Tongue (tissue), 2 donors: Measurements from ENCODE around the gene SLIT3. TPM values are rescaled to one million over a fixed set of nuclear protein-coding genes. Genes with fewer than 3 reads are reported as not detected.

Experiments used
- DNase-seq: peaks from one replicate; pipeline ENCODE4 v3.0.0-alpha.2; 2015
- total RNA-seq: library from RNA; depleted of rRNA; stranded (reverse); fragments of >200 nt; gene quantifications from one replicate; pipeline ENCODE4 v1.2.3, GENCODE V29; 2014

Gene SLIT3
- total RNA-seq, 1 donor from 2014 or later, result 21.4 TPM

DNA sequence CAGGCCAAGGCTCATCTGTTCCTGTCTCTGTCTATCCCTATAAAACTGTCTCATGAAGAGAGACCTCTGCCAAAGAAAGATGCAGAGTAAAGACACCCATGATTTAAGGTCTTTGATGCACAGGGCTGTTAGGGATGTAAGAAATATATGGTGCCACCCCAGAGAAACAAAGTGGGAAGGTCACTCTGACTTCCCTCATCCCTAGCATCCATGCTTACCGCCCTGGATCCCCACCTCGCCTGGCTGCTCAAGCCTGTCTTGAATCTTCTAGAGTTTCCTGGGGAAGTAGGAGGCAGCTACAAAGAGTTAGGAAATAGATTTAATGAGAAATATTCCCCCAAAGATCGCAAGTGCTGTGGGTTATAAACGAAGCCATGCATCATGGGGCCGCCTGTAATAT lies 349.2 kb downstream of the SLIT3 start:
- no peak for DNase-seq

DNA sequence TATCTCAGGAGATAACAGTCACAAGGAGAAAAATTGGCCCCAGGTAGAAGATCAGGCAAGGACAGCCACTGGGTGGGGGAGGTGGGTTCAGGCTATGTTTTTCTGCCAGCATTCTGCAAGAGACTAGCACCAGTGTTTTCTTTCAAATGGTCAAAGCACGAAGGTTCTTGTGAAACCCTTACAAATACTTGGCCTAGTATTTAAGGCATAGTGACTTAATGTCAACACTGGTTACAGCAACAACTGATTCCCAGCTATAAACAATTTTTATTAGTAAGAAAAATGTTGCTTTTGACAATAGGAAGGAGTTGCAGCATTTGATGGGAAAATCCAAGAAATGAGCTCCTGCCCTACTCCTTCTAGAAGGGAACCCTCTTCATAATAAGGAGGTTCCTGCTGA lies 349.6 kb downstream of the SLIT3 start:
- no peak for DNase-seq

DNA sequence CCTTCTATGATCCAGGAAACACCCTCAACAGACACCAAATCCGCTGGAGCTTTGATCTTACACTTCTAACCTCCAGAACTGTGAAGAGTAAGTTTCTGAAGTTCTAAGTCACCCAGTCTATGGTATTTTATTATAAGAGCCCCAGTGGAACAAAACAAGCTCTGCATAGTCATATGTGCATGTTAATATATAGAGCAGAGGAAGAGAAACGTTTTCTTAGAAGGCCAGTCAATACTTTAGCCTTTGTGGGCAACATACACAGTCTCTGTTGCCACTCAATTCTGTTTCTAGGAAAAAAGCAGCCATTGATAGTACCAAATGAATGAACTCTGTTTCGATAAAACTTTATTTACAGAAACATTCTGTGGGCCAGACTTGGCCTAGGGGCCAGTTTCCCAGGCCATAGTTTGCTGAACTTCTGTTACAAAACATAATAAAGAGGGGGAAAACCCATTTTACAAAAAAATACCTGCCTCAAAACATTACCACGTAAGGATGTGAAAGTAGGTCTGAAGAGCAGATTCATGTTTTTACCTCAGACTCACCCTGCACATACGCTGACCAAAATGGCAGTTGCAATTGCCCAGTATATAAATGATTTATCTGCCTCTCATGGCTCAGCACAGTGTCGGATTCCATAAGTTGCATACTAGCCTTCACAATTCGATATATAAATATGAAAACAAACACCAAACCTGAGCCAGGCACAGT lies 350.5 kb downstream of the SLIT3 start:
- DNase-seq, result no peak

DNA sequence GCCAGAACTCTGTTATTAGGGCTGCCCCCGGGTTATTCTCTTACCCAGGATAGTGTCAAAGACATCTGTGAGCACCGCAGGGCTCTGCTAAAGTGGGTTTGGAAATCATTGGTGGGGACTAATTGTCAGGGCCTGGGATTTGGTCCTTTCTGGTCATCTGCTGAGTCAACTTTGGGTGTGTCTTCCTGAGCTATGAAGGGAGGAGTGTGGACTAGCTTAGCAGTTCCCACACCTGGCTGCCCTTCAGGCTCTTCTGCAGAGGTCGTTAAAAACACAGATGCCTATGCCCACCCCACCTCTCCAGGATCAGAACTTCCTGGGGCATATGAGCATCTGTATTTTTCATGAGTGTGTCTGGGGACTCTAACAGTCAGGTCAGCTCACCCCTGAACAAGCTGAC lies 352.2 kb downstream of the SLIT3 start:
- no peak for DNase-seq

DNA sequence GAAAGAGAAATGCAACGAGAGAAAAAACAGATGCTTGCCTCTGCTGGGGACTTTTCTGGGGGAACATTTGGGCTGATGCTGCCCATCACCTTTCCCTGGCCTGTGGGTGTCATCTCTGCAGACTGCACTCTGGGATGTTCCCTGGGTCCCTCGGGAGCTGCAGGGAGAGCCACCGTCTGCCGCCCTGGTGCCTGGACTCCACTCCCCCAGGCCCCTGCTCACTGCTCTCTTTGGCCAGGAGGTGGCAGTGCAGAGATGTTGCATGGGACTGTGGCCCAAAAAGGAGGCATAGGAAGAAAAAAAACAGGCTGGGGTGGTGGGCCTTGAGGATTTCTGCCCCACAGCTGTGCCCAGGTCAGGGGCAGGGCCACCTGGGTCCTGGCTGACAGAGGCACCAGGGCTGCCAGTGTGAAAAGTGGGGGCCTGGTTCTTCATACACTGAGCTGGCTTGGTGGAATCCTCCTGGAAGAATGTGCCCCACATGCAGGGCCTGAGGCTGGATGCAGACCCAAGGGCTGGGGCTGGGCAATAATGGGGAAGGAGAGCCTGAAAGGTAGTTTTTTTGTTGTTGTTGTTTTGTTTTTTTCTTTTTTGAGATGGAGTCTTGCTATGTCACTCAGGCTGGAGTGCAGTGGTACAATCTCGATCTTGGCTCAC lies 353.6 kb downstream of the SLIT3 start:
- DNase-seq, result peak; percentile 58

DNA sequence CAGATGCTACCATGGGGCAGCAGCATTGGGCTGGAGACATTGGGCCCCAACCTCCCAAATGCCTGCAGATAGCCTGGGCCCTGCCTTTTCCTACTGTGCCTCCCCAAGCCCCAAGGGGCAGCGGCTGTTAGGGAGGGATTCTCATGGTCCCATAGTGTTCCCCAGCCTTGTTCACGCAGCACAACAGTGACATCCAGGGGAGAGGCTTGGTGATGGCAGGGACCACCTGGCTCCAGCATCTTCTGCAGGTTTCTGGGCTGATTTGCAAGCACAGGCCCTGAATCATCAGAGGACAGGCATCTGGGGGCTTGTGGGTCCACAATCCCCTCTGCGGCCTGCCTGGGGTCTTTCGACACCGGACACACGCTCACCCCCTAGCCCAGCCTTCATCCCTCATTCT lies 354.6 kb downstream of the SLIT3 start:
- DNase-seq, result peak; percentile 20

DNA sequence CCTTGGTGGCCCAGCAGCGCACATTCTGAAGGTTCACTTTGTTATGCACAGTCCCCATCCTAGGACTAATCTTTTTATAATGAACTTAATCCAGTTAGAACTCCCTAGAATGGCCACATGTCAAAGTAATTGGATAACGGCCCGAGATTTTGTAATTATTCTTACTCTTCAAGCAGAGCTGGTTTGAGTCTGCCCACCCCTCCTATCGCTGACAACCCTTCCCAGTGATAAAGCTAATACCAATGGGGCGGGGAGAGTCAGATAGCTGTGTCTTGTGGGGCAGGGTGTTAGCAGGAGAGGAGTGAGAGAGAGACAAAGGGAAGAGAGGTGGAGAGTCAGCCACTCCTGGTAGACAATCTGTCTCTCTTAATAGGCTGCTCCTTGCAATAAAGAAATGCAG lies 356.9 kb downstream of the SLIT3 start:
- peak; percentile 12 for DNase-seq

DNA sequence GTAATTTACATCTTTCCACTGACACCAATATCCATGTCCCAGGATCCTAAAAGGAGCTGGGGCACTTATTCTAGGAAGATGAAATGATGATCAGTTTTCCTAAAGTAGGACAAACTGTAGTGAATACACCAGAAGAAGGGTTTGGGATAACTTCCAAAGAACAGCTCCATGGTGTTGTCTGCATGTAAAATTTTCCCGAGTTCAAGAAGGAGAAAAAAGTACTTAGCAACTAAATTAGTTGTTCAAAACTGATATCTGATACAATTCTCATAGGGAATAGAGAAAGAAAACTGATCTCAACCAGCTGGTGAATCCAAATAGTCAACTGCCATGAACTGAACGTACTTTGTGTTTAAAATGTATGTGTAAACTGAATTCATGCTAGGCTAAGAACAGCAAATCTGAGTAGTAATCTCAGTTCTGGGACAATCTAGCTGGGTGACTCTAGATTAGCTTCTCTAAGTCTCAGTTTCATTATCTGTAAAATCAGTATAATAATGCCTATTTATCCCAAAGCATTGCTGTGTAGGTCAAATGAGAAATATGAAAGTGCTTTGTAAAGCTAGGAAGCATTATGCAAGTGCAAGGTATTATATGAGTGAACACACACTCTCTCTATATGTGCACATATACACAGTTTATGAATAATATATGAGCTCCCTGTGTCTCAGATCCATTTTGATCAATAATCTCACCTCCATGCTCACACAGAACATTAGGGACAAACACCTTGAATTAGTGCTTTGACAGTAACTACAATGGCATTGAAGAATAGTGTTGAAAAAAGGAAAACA lies 357.7 kb downstream of the SLIT3 start:
- DNase-seq, result no peak

DNA sequence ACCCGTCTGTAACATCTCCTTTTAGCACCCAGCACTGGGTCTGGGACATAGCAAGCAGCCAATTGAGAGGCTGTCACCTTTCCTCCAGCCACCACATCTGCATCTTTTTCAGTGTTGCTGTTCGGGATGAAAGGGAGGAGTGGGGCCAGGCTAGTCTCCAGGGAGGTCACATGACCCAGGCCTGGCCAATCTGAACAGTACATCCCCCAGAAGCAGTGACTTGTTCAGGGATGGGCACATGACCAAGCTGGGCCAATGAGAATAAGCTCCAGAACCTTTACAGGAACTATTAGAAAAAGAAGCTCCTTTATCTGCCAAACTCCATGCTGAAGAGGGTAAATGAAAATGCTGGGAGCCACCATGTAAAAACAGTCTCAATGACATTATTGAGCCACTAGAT lies 359.0 kb downstream of the SLIT3 start:
- no peak for DNase-seq

DNA sequence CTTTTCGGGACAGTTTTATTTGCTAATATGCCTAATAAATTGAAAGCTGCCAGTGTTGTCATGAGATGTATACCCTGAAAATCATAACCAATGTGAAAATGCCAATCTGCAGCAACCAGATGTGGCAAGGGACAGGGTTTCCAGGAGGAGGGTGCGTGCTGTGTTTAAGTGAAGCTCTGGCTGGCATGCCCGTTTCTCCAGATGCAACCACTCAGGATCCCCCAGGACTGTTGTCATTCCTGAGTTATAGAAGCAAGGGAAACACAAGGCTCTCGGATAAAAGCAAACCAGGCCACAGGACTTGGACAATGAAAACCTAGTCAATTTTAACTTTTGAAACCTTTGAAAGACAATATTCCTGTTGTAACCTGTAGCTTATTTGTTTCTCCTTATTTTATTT lies 360.2 kb downstream of the SLIT3 start:
- DNase-seq, result no peak

DNA sequence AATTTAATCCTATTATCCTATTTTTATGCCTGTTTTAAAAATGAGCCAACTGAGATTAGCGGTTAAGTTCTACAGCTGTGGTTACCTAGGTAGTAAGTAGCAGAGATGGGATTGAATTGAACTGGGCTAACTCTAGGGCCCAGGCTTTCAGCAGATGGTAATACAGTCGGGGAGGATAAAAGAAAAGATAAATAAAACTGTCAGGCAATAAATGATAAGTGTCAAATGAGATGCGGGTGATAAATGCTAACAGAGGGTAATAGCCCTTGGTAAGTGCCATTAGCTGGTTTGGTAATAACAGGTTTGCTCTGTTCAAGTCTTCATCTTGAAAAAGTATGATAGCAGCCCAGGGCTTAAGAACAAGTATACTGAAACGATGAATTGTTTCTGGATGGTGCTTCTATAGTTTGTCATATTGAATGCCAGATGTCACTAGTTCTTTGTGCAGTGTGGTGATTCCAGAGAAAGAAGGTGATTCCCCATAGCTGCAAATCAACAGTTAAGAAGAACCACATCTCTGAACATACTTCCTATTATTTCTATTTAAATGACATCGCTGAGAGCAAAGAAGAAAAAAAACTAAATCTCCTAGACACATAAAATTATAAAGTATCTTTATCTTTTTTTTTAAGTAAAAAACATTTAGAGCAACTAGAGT lies 360.9 kb downstream of the SLIT3 start:
- no peak for DNase-seq

DNA sequence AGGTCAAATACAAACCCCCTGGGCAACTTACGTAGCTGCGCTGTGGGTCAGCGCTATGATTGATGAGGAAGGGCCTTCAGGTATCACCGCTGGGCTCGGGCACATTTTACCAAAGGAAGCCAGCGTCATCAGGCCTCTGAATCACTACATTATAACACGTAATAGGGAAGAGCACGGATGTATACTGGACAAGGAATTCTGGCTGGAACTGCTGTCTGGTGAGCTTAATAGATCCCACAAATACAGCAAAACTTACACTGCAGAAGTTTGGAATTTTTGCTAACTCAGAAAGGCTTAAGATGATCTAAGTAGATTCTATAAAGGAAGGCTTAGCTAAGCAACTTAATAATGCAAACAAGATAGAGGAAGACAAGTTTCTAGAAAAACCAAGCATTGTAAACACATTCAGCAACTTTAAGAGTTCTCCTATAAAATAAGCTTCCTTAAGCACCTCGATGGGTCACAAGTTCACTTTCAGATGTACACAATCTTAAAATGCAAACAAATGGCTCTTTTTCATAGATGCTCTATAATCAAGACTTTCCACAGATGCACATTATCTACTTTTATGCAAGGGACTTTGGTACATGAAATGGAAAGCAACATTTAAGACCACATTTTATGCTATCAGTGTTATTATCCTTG lies 361.7 kb downstream of the SLIT3 start:
- no peak for DNase-seq

DNA sequence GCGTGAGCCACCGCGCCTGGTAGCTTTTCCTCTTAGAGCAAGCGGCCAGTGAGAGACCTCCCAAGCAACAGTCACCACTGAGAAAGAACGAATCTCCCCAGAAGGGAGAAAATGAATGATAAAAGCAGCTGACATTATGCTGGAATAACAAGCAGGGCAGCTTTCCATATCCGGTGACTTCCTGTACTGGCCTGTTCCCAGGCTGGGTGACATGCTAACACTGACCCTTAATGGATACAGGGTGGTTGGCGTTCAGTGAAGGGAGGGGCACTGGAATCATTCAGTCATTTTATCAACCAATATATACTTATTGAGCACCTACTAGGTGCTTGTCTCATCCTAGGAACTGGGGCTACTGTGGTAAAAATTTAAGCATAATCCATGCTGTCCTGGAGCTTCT lies 364.4 kb downstream of the SLIT3 start:
- DNase-seq, result no peak

DNA sequence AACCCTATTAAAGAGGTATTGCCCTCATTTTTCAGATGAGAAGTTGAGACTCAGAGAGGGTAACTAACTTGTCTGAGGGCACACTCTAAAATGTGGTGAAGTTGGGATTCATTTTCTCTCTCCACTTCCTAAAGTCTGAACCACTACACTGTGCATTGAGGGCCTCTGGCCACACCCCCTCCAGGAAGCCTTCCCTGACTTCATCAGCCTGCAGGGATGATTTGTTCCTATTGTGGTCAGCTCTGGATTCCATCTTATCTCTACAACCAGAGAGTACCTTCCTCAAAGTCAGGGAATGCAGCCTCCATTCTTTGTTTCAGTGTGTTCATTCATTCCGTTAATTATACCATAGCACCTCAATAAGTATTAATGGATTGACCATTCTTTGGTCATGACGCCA lies 365.8 kb downstream of the SLIT3 start:
- DNase-seq, result no peak

DNA sequence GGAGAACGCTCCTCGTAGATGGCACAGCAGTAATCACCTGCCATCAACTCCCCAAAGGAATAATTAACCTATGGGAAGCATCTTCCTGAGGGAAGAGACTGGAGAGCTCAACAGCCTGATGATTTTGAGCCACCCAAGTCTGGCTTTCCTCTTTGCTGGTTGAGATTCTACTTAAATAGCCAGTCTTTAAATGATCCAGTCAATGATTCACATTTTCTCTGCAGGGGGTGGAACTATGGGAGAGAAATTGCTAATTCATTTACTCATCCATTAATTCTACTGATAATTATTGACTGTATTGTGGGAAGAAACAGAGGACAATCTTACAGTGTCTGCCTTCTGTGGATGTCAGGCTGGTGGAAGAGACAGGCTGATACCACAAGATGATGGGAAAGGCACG lies 366.8 kb downstream of the SLIT3 start:
- DNase-seq, result no peak

DNA sequence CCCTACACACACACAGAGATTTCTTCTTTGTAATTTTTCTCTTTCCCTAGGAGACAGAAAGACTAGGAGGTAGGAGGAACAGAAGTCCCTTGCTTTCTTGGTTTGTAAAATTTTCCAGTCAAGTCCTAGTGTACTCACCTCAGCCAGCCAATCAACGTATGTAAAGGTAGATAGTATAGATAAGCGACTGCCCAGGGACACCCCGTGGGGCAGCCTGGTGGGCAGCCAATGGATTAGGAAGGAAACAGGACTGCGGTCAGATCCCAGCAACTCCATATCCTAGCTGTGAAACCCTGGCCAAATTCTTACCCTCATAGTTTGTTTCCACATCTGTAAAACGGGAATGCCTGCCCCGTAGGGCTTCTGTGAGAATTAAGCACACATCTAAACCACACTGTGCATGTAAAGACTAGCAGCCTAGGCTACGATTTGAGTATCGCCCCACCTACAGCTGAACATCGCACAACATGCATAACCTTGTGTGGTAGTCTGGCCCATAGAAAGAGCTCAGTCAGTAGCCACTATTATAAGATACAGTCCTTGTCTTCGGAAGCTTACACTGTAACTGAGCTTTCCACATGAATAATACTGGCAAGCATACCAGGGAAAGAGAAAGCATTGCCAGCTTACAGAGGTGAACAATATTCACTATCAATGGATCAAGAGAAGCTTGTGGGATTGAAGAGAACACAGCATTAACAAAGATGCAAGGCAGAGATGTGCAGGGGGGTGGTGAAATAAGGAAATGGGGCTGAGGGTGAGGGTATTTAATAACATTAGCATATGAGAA lies 368.3 kb downstream of the SLIT3 start:
- DNase-seq, result no peak

DNA sequence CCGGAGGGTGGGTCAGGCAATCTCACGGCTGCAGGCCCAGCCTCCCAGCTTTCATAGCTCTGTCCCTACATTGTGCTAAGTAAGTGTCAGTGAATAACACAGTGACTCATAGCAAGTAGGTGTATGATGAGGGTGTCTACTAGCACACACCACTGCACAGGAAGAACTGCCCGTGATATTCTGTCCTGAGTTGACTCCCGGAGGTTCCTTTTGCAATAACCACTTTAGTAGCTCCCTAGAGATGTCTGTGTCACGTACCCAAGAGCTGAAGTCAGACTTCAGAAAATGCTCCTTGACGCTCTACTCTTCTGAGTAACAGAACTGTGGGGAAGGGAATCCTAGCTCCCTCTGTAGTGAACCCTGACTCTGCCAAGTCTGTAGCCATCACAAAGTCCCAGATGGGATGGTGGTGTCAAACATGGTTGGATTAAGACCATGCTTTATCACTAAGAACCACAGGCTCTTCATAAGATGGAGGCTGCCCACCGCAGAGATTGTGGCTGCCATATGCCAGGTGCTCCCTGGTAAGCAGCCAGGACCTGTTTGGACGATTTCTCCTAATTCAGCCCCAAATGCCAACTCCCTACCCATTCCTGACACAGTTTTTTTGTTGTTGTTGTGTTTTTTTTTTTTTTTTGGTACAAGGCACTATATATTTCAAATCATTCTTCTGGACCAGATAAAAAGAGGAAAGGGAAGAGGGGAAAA lies 369.1 kb downstream of the SLIT3 start:
- no peak for DNase-seq

DNA sequence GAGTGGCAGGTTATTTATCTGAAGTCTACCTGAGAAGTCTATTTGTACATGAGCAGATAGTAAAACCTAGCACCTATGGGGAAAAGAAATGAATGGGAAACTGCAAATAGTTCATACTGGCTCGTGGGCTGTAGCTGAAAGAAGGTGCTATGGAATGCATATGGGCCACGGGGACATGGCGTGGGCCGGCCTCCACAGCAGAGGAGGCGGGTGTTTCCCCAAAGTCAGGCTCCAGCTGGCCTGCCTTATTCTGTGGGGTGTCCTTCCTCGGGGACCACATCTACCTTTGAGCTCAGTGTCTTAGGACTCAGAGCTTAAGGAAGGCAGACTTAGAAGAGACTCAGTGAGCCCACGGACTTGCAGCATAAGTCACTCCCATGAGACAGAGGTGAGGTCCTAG lies 371.3 kb downstream of the SLIT3 start:
- DNase-seq, result no peak

DNA sequence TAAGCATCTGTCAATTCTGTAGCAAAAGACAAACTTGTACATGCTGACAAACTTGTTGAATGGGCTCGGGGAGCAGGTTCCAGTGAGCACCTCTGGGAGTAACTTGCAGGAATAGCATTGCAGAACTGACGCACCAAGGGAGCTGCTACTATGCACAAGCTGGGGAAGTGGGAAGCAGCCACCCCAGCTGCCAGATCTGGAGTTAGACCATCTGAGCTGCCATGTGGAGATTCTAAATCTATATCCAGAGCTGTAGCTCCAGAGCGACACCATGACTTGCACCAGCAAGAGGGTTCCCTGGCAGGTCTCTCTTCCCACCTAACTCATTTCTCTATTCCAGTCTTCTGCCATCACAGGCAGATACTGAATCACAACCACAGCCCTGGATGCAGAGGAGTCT lies 375.8 kb downstream of the SLIT3 start:
- no peak for DNase-seq

DNA sequence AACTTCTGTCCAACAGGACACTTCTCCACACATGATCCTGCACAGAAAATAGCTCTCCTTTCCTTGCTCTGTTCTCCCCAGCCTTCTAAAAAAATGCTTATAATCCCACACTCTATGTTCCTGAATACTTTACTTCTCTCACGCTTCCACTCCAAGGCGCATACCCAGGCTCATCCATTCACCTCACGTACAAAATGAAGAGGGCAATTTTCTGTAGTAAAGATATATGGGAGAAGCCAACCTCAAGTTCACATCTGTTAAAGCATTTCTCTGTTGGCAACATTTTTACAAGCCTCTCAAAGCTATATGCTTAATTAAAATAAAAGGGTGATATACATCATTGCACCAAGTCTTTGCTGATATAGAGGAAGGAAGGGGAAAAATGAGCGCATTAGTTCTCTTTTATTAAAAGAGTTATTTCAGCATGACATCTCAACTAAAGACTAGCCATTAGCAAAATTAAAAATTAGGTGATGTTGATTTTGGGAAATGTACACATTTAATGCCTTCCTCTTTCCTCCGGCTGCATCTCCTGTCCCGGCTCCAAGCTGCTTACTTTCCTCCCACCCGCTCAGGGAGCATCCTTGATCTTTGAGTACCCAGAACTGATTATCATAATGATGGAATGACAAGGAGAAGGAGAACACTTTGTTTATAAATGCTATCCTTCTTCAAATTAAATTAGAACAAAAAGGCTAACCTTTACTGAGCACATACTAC lies 379.6 kb downstream of the SLIT3 start:
- DNase-seq, result no peak
